Heart right ventricle (tissue), 16 donors: Measurements from ENCODE around the gene TH. TPM values are rescaled to one million over a fixed set of nuclear protein-coding genes. Genes with fewer than 3 reads are reported as not detected.
A peak's percentile ranks its signal among the peaks of the same experiment; 100 is the strongest.

Experiments
- ATAC-seq, 8 donors: fragments of 200-7000 bp; cut with Tn5 transposase; one replicate each; pipeline ENCODE4 v1.9.1; 2020; ENCODE audit warnings: mild to moderate bottlenecking in 8 of 8, moderate library complexity in 8 of 8, moderate number of reproducible peaks in 1 of 8
- DNase-seq, 2 donors: peaks; one replicate each; pipeline ENCODE4 v3.0.0-alpha.2; 2020
- H3K27ac ChIP-seq, 10 donors: fragments of 200-600 bp; sonication (generic) in 2 of 10; one replicate each; pipeline versions ENCODE4 v1.5.0 to v1.8.0; 2020 to 2022; ENCODE audit warnings: mild to moderate bottlenecking in 3 of 10
- H3K27me3 ChIP-seq, 7 donors: fragments of 200-600 bp; one replicate each; pipeline ENCODE4 v1.8.0; 2021 to 2022; ENCODE audit warnings: mild to moderate bottlenecking in 2 of 7
- H3K36me3 ChIP-seq, 9 donors: fragments of 200-600 bp; sonication (generic) in 1 of 9; one replicate each; pipeline versions ENCODE4 v1.5.0 to v1.8.0; 2020 to 2022; ENCODE audit warnings: mild to moderate bottlenecking in 2 of 9
- H3K4me1 ChIP-seq, 9 donors: fragments of 200-600 bp; sonication (generic) in 1 of 9; one replicate each; pipeline versions ENCODE4 v1.5.0 to v1.8.0; 2020 to 2022; ENCODE audit warnings: mild to moderate bottlenecking in 4 of 9
- H3K4me3 ChIP-seq, 10 donors: fragments of 200-600 bp; sonication (generic) in 2 of 10; one replicate each; pipeline versions ENCODE4 v1.5.0 to v1.8.0; 2020 to 2022; ENCODE audit warnings: mild to moderate bottlenecking in 7 of 10, moderate library complexity in 2 of 10
- H3K9me3 ChIP-seq, 11 donors: fragments of 200-600 bp in 10 of 11; sonication (generic) in 2 of 11; one replicate each; pipeline versions ENCODE4 v1.5.0 to v1.8.0; 2013 to 2022; ENCODE audit warnings: mild to moderate bottlenecking in 2 of 11, control low read depth in 1 of 11, moderate library complexity in 1 of 11
- CTCF ChIP-seq, 9 donors: fragments of 200-600 bp; sonication (generic) in 2 of 9; IDR thresholded peaks; one replicate each; pipeline versions ENCODE4 v1.5.0 to v1.8.0; 2021 to 2022; ENCODE audit warnings: antibody characterized with exemption in 9 of 9, mild to moderate bottlenecking in 5 of 9, moderate library complexity in 1 of 9
- WGBS, 2 donors: extraction: QIAGEN DNeasy Blood & Tissue Kit; methylation state at CpG; one replicate each; pipeline ENCODE4 v1.1.7; 2013; ENCODE audit warnings: inconsistent platforms in 1 of 2; 5-methylcytosine and 5-hydroxymethylcytosine counted together
- intact Hi-C, 10 donors: fragments of 100-400 bp; cut with DNase I; formaldehyde crosslinking; loops; one replicate each; pipeline versions ENCODE4 v1.11.1 to v1.14.2; 2022
- polyA plus RNA-seq, 2 donors: library from polyadenylated mRNA; stranded (reverse); fragments of 200-250 nt; gene quantifications; one replicate each; pipeline ENCODE4 v1.2.3, GENCODE V29; 2013
- total RNA-seq, 10 donors: library from RNA; stranded (reverse); fragmentation: NEBNext Ultra II Directional in 3 of 10; extraction: Animal tissue kit (Norgen Biotek cat#: 25700) in 3 of 10; gene quantifications; one replicate each; pipeline versions ENCODE4 v1.2.1 to v1.2.4, GENCODE V29; 2021 to 2023
- donor health status: Arrhythmogenic right ventricular cardiomyopathy.
- donor health status: ischemic (EF 13 %, LVEDD 7.1; RV severe dilation, severe dysfunction).
- donor health status: healthy with polysubstance abuse.
- donor health status: DM: no; HTN: yes; CAD: no.
- donor health status: DM: no; HTN: no; CAD: no.
- donor health status: ischemic (EF 25% LVEDD 6.9; RV normal size, moderate dysfunction).
- donor health status: ischemic (EF 25% LVEDD 5.7; RV mildly dilated, moderate dysfunction).
- donor health status: healthy.
- donor health status: DM: yes; HTN: yes; CAD: no.
- donor health status: Ischemic cardiomyopathy.
- donor health status: ischemic (EF 35%, LVEDD 5.7; RV mildly dilated, moderate dysfunction).
- donor health status: nonischemic (EF 11% LVEDD 7.7; RV severe dilation, severe dysfunction).
- donor health status: DM: yes; HTN: yes; CAD: no.
- donor health status: PGD.
- donor health status: ischemic (EF 29% LVEDD 5.4; RV normal size, mild dysfunction).
- donor health status: nonischemic (EF 23%, LVEDD 6.1; RV moderate dilation, normal function).

Gene TH
- total and polyA plus RNA-seq, 12 donors: 0.14 to 0.15 TPM; not detected in 10

DNA sequence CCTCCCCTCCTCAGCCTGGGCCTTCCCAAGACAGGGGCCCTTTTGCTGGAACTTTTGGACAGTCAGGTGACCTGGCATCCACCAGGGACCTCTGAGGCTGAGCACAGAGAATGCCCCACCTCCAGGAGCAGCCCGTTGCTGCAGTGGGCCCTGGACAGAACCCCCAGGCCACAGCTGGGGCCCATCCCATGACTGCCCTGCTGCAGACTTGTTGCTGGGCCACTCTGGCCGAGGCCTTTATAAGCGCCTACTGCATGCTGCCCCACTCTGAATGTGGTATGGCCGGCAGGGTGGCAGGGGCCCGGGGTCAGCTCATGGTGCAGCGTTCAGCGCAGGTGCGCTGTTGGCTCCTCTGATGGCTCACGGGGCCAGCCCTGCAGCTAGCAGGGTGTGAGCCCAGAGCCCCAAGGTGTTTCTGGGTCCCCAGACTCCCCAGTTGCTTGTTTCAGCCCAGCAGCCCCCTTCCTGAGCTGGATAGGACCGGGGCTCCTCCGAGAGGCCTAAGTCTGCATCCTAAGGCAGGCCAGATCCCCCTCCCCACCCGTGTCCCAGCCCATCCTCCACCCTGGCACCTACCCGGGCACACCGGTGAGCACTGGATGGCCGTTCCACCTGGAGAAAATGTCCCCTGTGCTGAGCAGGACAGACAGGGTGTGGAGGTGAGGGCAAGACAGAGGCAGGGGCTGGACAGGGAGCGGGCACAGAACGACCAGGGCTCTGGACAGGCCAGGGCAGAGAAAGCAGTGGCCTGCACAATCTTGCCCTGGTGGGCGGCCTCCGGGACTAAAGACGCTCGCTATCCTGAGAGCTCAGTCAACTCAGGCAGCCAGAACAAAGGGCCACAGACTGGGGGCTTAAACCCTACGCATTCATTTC, 28.1 kb upstream of the TH start:
- intact Hi-C loops: loop anchor here in 9 of 10 donors (2.0 to 10.0 kb wide), 7 partner anchors 98 to 695 kb away; partner anchors contain the start of genes C11orf21 (in 3 of the 9), TSPAN32 (in 3 of the 9) and CDKN1C (in 1 of the 9)
- no peaks in the 10 kb centered on the region for H3K4me1 ChIP-seq
- no peak overlapping the region for H3K4me3 ChIP-seq
- no peaks in the 10 kb centered on the region for H3K9me3 ChIP-seq
- H3K36me3 ChIP-seq: no peaks in the 10 kb centered on the region
- TF ChIP-seq CTCF (IDR thresholded peaks at IDR 0.05): no peak
- no peak overlapping the region for H3K27ac ChIP-seq
- ATAC-seq (no peak), DNase-seq (no peak)
- WGBS, 2 donors: 83 to 87% methylated on average over 22 of the region's 22 CpGs
- peaks cover 0 to 11% (median 6%) of the 10 kb centered on the region in 7 donors for H3K27me3 ChIP-seq

DNA sequence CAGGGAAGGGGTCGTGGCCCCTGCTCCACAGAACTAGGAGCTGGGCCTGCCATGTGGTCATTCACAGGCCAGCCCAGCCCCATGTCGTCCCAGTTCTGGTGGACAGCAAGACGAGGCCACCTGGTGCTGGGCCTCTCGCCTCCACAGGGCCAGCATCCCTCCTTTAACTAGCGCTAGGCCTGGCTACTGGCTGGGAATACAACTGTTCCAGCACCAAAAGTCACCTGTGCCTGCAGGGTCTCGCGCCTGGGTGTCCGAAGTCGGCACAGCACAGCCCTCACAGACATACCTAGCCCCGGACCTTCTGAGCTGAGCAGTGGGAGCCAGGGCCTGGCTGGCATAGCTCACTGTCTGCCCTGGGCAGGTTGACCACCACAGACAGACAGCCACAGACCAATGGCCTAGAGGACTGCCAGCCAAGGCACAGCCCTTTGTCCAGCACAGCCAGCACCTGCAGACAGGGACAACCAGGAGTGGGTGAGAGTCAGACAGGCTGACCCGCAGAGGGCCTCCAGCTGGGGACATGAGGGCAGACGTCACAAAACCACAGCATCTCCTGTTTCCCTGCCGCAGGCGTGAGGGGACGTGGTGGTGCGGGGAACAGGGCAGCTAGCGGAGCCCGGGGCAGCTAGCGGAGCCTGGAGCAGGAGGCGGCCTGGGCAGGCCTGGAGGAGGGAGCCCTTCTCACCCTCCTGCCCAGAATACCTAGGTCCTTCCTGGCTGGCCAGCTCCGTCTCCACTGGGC, 27.2 kb upstream of the TH start:
- 84 to 91% methylated on average over 20 to 21 of the region's 21 CpGs for WGBS, 2 donors
- Histone ChIP-seq H3K27ac (no peak overlapping the region), H3K4me3 (no peak overlapping the region), H3K27me3 (peaks cover 0 to 12% (median 7%) of the 10 kb centered on the region in 7 donors), H3K4me1 (peaks cover 0 to under 1% (median 0%) of the 10 kb centered on the region in 9 donors), H3K9me3 (no peaks in the 10 kb centered on the region), H3K36me3 (no peaks in the 10 kb centered on the region)
- no peak for ATAC-seq
- no peak for TF ChIP-seq CTCF (IDR thresholded peaks at IDR 0.05)
- peak in 1 of 2 donors; percentile 3 for DNase-seq
- intact Hi-C loops: loop anchor here in 9 of 10 donors (1.0 to 10.0 kb wide), 8 partner anchors 99 to 696 kb away; partner anchors contain the start of genes C11orf21 (in 3 of the 9), TSPAN32 (in 3 of the 9) and CDKN1C (in 1 of the 9)

DNA sequence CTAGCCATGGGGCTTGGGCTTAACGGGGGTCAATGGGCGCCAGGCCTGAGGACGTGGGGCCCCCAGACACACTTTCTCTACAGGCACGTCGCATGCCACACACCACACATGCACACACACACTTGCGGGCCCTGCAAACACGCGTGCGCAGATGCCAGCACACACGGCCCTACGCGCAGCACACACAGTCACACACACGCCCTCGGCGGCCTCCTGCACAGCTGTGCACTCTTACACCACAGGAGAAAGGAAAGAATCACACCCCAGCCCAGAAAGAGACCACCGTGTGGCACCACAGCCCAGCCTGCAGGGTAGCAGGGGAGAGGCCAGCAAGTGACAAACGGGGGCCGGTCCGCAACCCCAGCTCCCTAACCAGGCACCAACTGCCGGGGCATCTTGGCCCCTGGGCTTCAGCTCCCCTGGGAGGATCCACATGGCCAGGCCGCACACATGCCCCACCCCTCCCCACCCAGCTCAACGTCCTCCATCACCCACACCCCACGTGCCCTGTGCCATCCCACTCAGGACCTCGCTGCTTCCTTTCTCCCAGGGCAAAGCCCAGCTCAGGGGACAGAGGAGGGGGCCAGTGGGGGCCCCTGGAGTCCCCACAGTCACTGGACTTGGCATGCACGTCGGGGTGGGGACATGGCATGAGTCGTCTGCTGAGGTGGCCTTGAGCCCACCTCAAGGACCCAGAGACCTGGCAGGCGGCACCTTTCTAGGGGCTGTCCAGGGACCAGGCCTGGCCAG, 26.3 kb upstream of the TH start:
- DNase-seq (peak in 1 of 2 donors; percentile 4), ATAC-seq (no peak)
- no peak for TF ChIP-seq CTCF (IDR thresholded peaks at IDR 0.05)
- Histone ChIP-seq H3K27ac (no peak overlapping the region), H3K4me1 (peaks cover 0 to 9% (median 0%) of the 10 kb centered on the region in 9 donors), H3K9me3 (no peaks in the 10 kb centered on the region), H3K27me3 (peaks cover 0 to 12% (median 7%) of the 10 kb centered on the region in 7 donors), H3K4me3 (no peak overlapping the region), H3K36me3 (no peaks in the 10 kb centered on the region)
- 85 to 87% methylated on average over 28 of the region's 28 CpGs for WGBS, 2 donors
- intact Hi-C loops: loop anchor here (1.0 to 10.0 kb wide), 13 partner anchors 99 to 697 kb away; partner anchors contain the start of genes C11orf21 (in 4 of the 10), TSPAN32 (in 3 of the 10) and CDKN1C (in 1 of the 10)
